Body of pancreas (tissue), 4 donors: Measurements from ENCODE around the gene ANKRD13D. TPM values are rescaled to one million over a fixed set of nuclear protein-coding genes. Genes with fewer than 3 reads are reported as not detected.
A peak's percentile ranks its signal among the peaks of the same experiment; 100 is the strongest.
"Not testable (repeated sequence)": the region's sequence is repeated elsewhere in the genome, so short reads cannot be mapped to it uniquely, and the experiment has no call there.

Experiments used
- ATAC-seq: fragments of 150-250 bp; one replicate; pipeline ENCODE4 v1.9.1; 2016
- DNase-seq, 4 donors: peaks; one replicate each; pipeline ENCODE4 v3.0.0-alpha.2; 2019
- H3K27ac ChIP-seq, 4 donors: fragments of 200-600 bp; sonication (generic); 1 replicate in 3 of 4; 2 replicates in 1 of 4; pipeline versions ENCODE4 v1.5.1 to v1.6.1; 2016 to 2019; ENCODE audit warnings: mild to moderate bottlenecking in 1 of 4, mixed read lengths in 1 of 4, moderate library complexity in 1 of 4
- H3K27me3 ChIP-seq, 2 donors: fragments of 200-600 bp; sonication (generic); one replicate each; pipeline ENCODE4 v1.6.0; 2016; ENCODE audit warnings: mild to moderate bottlenecking in 1 of 2
- H3K36me3 ChIP-seq, 2 donors: fragments of 200-600 bp; sonication (generic); replicated peaks in 1 of 2; 2 replicates each; pipeline ENCODE4 v1.5.1; 2016; ENCODE audit warnings: low read depth in 2 of 2; ENCODE audit not compliant: insufficient read depth in 1 of 2
- H3K4me1 ChIP-seq: fragments of 200-600 bp; sonication (generic); one replicate; pipeline ENCODE4 v1.6.0; 2016
- H3K4me3 ChIP-seq, 2 donors: fragments of 200-600 bp; sonication (generic); 1 replicate in 1 of 2; 2 replicates in 1 of 2; pipeline ENCODE4 v1.5.1; 2016 to 2019
- H3K9me3 ChIP-seq, 3 donors: fragments of 200-600 bp; sonication (generic); 1 replicate in 2 of 3; 2 replicates in 1 of 3; pipeline ENCODE4 v1.5.1; 2016
- CTCF ChIP-seq, 7 experiments: fragments of 450-650 bp in 4 of 7; fragments of 200-600 bp in 3 of 7; sonication (generic) in 3 of 7; IDR thresholded peaks; one replicate each; pipeline ENCODE4 v1.5.1; 2016 to 2019; ENCODE audit warnings: antibody characterized with exemption in 7 of 7
- POLR2A ChIP-seq, 3 donors: fragments of 450-650 bp; IDR thresholded peaks; one replicate each; pipeline ENCODE4 v1.6.1; 2016; ENCODE audit warnings: antibody characterized with exemption in 3 of 3, mild to moderate bottlenecking in 2 of 3
- WGBS, 2 donors: methylation state at CpG; one replicate each; pipeline ENCODE4 v1.1.5; 2017; 5-methylcytosine and 5-hydroxymethylcytosine counted together
- intact Hi-C: fragments of 100-400 bp; cut with DNase I; formaldehyde crosslinking; loops from one replicate; pipeline ENCODE4 v1.15.1; 2023
- total RNA-seq, 2 donors: library from RNA; depleted of rRNA; stranded (reverse); fragments of >200 nt; gene quantifications; one replicate each; pipeline ENCODE4 v1.1.0, GENCODE V29; 2016

ANKRD13D gene
- total RNA-seq, 2 donors from 2014 or later: 18.2 to 39.6 TPM

GRCh38 chr11:67317888-67318555, 28.9 kb downstream of the ANKRD13D start:
- peak overlapping the region; percentile 63 to 95 (median 85) for H3K27ac ChIP-seq
- TF ChIP-seq POLR2A (IDR thresholded peaks at IDR 0.05) (no peak), CTCF (IDR thresholded peaks at IDR 0.05) (no peak)
- intact Hi-C loops: no loop called here

GRCh38 chr11:67318876-67319275, 29.8 kb downstream of the ANKRD13D start:
- H3K27ac ChIP-seq, H3K4me3 ChIP-seq, H3K9me3 ChIP-seq, H3K4me1 ChIP-seq, ATAC-seq, H3K36me3 ChIP-seq, DNase-seq, intact Hi-C loops, H3K27me3 ChIP-seq: not testable (repeated sequence)
- 72 to 79% methylated on average over 12 of the region's 12 CpGs for WGBS, 2 donors

More at GRCh38 chr11:67317888-67318555, 28.9 kb downstream of the ANKRD13D start:
- H3K4me3 ChIP-seq: peak overlapping the region; percentile 70 to 82
- WGBS, 2 donors: 1% methylated on average over 19 to 53 of the region's 53 CpGs
- DNase-seq (peak in 3 of 4 donors; percentile 55 to 63 (median 58)), ATAC-seq (peak; percentile 43)
- no peaks in the 10 kb centered on the region for H3K36me3 ChIP-seq
- peaks cover 10% of the 10 kb centered on the region for H3K4me1 ChIP-seq
- H3K27me3 ChIP-seq: no peaks in the 10 kb centered on the region
- H3K9me3 ChIP-seq: no peaks in the 10 kb centered on the region

- Histone ChIP-seq H3K4me3 (no peak overlapping the region), H3K27ac (no peak overlapping the region), H3K27me3 (no peaks in the 10 kb centered on the region), H3K9me3 (no peaks in the 10 kb centered on the region), H3K4me1 (peaks cover 10% of the 10 kb centered on the region), H3K36me3 (no peaks in the 10 kb centered on the region)
- intact Hi-C loops: no loop called here
- WGBS, 2 donors: 87 to 88% methylated on average over 3 of the region's 3 CpGs
- ATAC-seq (no peak), DNase-seq (no peak)
- TF ChIP-seq POLR2A (IDR thresholded peaks at IDR 0.05) (no peak), CTCF (IDR thresholded peaks at IDR 0.05) (no peak)
These were observed 30.9 kb downstream of the ANKRD13D start for GRCh38 chr11:67320011-67320410.

- Histone ChIP-seq H3K27ac (no peak overlapping the region), H3K27me3 (no peaks in the 10 kb centered on the region), H3K4me3 (no peak overlapping the region), H3K9me3 (no peaks in the 10 kb centered on the region), H3K4me1 (peaks cover 10% of the 10 kb centered on the region), H3K36me3 (no peaks in the 10 kb centered on the region)
- TF ChIP-seq POLR2A (IDR thresholded peaks at IDR 0.05) (no peak), CTCF (IDR thresholded peaks at IDR 0.05) (no peak)
- WGBS, 2 donors: 89 to 94% methylated on average over 2 of the region's 2 CpGs
- DNase-seq: no peak
- intact Hi-C loops: no loop called here
- ATAC-seq: no peak
These were observed 31.6 kb downstream of the ANKRD13D start for GRCh38 chr11:67320691-67321090.

- 75 to 83% methylated on average over 6 of the region's 6 CpGs for WGBS, 2 donors
- ATAC-seq: no peak
- H3K4me1 ChIP-seq: peaks cover 10% of the 10 kb centered on the region
- TF ChIP-seq POLR2A (IDR thresholded peaks at IDR 0.05): no peak
- no peak for TF ChIP-seq CTCF (IDR thresholded peaks at IDR 0.05)
- intact Hi-C loops: no loop called here
- no peaks in the 10 kb centered on the region for H3K9me3 ChIP-seq
- no peaks in the 10 kb centered on the region for H3K36me3 ChIP-seq
- H3K27me3 ChIP-seq: no peaks in the 10 kb centered on the region
- H3K4me3 ChIP-seq: no peak overlapping the region
- H3K27ac ChIP-seq: no peak overlapping the region
- no peak for DNase-seq
These were observed 32.3 kb downstream of the ANKRD13D start for GRCh38 chr11:67321313-67321871.
